PC-3 (cell line): Measurements from ENCODE around the gene DUSP5.

Source experiments
- CTCF ChIP-seq: fragments of 300-600 bp; sonication (generic); conservative IDR thresholded peaks from 2 replicates; pipeline ENCODE4 v1.5.1; 2017; ENCODE audit warnings: antibody characterized with exemption, low read depth, mild to moderate bottlenecking, low read length
- EZH2 ChIP-seq: fragments of 300-600 bp; sonication (generic); IDR thresholded peaks from one replicate; pipeline ENCODE4 v1.6.1; 2017; ENCODE audit warnings: antibody characterized with exemption, mild to moderate bottlenecking, low read length; ENCODE audit not compliant: unreplicated experiment

DNA sequence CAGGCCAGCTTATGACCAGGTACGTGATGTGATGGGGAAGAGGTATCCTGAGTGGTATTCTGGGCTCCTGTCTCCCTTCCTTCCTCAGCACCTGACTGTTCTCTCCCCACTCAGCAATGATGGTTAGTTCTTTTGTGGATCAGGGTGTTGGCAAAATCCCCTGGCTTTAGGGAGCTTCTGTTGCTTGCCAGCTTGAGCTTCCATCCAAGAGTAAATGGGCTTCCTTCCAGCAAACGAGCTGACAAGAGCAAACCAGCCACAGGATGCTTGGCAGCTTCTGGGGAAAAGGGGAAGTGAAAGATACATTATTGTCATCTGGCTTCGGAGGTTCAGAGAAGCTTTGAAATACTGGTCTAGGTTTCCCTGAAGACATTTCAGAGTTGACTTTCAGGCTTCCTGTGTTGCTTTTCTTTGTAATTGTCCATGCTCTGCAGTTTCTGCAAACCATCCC, 5.2 kb downstream of the DUSP5 start:
- TF ChIP-seq CTCF, result no peak
- TF ChIP-seq EZH2, result no peak
